Stimulated activated CD4-positive, alpha-beta T cell treated with anti-CD3 and anti-CD28 coated beads, Interleukin-2, amount 100 ng/mL, for 24 hours (primary cell): Measurements from ENCODE around the gene SERINC3.

Experiments used
- DNase-seq, 2 donors: peaks; one replicate each; pipeline ENCODE4 v3.0.0-alpha.2; 2020

Gene SERINC3

DNA sequence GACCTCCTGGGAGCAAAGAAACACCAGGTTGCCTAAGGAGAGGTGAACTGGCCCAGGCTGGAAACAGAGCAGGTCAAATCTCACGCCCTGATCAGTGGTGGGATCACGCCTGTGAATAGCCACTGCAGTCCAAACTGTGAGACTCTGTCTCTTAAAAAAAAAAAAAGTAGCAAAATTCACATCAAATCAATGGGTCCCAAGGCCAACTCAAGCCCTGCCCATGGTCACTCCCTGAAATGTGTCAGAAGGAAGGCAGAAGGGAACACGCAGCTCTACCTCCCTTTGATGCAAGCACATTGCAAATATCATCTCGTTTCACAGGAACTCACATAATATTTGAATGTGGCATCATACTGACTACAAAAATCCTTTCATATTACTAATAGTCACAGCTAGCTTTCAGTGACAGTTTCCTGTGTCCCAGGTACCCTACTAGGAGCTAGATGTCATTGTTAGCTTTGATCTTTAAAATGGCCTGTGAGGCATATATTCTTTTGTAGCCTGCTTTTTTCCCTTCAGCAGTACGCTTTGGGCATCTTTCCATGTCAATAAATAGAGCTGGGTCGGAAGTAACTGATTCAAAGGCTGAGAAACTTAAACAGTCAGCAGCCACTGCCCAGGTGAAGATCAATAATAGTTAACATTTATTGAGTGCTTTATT is 60.6 kb downstream of the SERINC3 start:
- DNase-seq = no peak

DNA sequence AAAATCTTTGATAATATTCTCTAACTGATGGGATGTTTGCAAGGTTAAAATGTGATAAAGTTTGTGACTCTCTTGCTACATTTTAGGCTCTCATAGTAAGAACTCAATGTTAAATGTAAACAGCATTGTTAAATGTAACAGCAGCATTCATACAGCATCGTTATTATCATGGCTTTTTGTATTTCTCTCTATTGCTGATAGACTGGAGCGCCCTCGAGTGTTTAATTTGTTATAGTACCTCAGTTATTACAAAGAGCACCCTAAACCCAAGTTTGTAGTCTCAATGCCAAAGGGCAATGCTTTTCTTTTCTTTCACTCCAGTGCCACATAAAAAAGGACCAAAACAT is 61.1 kb downstream of the SERINC3 start:
- no peak for DNase-seq

DNA sequence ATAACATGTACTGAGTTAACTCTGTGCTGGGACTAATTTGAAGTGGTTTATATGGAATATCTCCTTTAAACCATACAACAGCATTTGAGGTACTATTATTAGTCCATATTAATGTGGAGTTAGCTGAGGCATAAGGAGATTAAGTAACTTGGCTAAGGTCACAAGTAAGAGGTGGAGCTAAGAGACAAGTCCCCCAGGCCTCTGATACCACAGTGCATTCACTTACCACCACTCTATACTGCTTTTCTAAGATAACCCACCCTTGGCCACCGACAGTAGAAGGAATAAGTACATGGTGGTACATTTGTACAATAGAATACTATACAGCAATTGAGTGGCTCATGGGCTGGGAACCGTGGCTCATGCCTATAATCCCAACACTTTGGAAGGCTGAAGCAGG is 62.6 kb downstream of the SERINC3 start:
- no peak for DNase-seq

DNA sequence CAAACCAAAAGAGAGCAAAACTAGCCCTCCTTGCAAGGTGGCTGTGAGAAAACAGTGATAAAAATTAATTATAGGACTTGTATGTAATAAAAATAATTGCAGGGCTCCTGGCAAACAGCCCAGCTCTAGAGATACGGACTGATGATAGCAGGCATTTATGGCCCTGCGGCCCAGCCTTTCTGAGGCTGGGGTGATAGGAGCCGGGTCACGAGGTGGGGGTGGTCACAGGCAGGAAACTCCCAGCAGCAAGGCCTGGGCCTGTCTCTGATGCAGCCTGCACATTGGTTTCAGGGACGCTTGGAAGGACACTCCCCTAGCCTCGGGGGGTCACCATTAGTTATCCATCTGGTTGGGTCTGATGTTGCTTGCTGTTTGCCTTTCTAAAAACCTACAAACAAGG is 64.9 kb downstream of the SERINC3 start:
- DNase-seq = no peak

DNA sequence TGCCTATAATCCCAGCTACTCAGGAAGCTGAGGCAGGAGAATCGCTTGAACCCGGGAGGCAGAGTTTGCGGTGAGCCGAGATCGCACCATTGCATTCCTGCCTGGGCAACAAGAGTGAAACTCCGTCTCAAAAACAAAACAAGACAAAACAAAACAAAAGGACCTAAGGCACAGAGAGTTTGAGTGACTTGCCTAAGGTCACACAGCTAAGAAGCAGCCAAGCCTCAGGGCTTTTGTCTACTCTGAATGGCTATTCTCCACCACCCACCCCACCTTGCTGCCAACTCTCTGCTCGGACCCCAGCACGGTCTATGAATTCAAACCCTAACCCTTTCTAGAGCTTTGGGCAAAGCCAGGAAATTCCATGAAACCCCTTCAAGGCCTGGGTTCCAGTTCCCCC is 65.3 kb downstream of the SERINC3 start:
- DNase-seq = no peak

DNA sequence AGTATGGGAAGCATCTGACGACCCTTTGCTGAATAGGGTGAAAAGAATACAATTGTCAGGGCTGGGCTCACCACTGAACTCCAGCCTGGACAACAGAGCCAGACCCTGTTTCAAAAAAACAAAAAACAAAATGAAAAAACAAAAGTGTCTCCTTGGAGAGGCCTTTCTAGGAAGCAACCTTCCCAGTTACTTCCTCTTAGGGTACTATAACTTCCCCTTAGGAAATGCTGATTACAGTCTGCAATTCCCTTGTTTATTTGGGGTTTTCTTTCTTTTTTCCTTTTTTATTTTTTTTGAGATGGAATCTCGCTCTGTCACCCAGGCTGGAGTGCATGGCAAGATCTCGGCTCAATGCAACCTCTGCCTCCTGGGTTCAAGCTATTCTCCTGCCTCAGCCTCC is 66.7 kb downstream of the SERINC3 start:
- DNase-seq = no peak

DNA sequence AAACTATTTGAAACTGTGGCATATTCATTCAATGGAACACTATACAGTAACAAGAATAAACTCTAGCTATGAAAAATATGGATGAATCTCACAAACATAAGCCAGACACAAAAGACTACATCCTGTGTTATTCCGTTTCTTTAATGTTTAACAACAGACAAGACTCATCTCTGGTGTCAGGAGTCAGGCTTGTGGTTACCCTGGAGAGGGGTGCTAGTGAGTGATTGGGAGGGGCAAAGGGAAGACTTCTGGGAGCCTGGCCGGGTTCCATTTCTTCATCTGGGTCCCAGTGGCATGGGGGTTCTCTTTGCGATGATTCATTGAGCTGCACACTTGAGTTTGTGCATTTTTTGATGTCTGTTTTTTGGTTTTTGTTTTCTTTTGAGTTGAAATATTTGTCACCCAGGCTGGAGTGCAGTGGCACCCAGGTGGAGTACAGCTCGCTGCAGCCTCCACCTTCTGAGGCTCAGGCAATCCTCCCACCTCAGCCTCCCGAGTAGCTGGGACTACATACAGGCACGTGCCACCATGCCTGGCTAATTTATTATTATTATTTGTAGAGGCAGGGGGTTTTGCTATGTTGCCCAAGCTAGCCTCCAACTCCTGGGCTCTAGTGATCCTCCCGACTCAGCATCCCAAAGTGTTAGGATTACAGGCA is 67.4 kb downstream of the SERINC3 start:
- no peak for DNase-seq

DNA sequence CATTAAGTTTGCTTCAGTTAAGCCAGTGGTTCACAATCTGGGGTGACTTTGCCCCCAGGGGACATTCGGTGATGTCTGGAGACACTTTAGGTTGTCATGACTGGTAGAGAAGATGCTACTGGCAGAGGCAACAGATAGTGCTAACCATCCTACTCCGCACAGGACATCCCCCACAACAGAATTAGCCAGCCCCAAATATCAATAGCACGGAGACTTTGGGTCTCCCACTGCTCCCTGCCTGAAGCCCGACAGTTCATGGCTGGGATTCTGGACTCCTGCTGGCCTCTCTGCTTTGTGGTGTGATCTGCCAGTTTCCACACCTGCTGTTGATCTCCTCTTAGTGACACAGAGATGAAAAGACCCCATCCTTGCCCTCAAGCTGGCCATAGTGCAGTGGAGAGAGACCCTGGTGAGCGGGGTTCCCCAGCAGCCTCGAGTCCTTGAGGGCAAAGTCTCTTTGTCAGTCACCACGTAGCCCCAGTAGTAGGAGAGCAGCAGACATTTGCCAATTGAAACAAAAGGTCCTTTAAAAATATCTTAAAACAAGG is 70.9 kb downstream of the SERINC3 start:
- DNase-seq = no peak

DNA sequence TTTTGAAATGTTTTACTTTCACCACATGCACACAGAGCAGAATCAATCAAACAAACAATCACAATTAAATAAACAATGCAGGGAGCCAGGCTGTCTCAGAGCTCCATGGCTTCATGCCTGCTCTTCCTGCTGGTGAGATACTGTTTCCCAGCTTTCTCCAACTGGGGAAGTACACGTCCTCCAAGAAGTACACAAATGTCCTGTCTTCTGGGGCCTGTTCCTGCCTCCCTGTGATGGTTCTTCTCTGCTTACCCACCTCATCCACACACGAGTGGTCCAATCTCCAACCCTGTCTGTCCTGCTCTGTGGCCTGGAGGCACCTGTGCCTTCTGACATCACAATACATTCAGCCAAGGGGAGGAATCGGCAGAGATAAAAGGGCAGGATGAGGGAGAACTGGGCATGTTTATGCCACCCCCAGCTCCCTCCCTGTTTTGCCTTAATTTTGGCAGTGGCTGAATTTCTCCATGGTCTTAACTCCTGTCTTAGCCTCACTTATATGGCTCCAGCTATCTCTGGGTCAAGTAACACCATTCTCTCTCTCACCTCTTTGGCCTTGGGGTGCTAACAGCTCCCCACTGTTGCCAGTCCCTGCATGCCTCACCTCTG is 71.5 kb downstream of the SERINC3 start:
- no peak for DNase-seq

DNA sequence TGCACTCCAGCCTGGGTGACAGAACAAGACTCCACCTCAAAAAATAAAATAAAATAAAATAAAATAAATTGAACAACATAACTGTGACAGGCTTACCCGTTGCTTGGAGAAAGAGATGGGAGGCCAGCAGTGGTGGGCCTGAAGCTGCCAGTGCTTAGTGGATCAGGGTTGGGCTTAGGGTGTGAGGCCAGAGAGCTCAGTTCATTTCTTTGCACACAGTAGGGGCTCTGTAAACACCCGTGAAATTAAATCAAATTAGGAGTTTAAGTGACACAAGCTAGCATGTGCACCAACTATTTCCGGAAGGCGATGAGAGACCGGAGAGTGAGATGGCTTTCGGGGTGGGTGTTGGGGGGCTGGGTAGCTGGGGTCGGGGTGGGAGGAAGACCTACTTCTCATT is 72.0 kb downstream of the SERINC3 start:
- DNase-seq = no peak

DNA sequence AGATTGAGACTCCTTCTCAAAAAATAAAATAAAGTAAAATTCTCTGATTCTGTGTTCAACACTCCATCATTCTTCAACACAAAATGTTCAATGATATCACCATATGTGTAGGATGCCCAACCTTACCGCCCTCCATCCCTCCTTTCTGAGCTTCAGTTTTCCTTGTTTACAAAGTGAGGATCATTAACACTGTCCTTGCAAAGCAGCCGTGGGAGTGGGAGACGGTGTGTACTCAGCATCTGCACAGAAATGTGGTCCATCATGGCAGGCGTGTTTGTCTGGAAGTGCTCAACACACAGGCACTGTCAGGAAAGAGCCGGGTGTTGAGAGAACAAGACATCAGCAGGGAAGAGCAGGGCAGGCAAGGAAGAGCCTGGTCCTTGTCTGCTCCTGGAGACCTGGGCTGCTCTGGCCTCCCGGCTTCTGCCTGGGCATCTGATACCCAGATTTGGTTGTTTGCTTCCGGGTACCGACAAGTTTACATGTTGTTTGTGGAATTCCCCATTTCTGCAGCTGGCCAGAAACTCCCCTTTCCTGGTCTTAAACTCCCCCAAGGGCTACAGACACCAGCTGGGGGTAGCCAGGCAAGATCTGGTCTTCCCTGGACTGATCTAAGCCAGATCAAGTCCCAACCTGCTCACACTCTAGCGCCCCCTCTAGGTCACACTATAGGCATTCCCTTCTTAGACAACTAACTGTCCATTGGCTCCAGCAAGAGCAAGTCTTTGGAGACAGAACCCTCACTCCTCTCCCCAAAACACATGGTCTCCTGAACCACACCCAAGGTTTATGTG is 72.9 kb downstream of the SERINC3 start:
- DNase-seq = peak in 1 of 2 donors; percentile 6

DNA sequence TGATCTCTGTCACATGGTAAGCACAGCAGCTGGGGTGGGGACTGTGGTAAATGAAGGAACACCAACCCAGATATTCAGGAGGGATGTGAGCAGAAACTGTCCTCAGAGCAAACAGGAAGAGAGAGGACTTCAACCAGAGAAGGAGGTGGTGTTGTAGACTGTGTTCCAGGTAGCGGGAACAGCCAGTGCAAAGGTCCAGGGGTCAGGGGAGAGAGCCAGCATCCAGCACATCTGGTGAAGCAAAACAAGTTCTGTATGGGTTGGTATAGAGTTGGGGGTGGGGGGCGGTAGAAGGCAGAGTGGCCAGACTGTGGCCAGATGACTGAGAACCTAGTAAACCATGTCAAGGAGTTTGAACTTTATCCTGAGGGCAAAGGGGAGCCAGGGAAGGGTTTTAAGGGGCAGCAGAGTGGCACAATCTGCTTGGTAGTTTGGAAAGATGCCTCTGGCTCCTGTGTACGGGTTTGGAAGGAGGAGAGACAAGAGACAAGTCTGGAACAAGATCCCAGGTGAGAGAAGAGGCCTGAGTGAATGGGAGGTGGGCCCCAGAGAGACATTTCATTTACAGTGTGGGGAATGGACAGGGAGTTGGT is 73.9 kb downstream of the SERINC3 start:
- no peak for DNase-seq
